Fibroblast of the aortic adventitia (primary cell): Measurements from ENCODE around the gene AGBL4. TPM values are rescaled to one million over a fixed set of nuclear protein-coding genes. Genes with fewer than 3 reads are reported as not detected.
A peak's percentile ranks its signal among the peaks of the same experiment; 100 is the strongest.

Source experiments
- DNase-seq: peaks from one replicate; pipeline ENCODE4 v3.0.0-alpha.2; 2010; ENCODE audit warnings: low read depth
- H3K4me3 ChIP-seq: 2 replicates; pipeline ENCODE4 v1.5.1; 2011; ENCODE audit warnings: low read depth, mild to moderate bottlenecking, control low read depth, low read length, moderate library complexity
- CTCF ChIP-seq: IDR thresholded peaks from 2 replicates; pipeline ENCODE4 v1.5.1; 2011; ENCODE audit warnings: mild to moderate bottlenecking, low read length, control low read depth, inconsistent platforms; ENCODE audit not compliant: insufficient read depth
- total RNA-seq: library from RNA; depleted of rRNA; stranded (reverse); fragments of >200 nt; gene quantifications from 2 replicates; pipeline ENCODE4 v1.2.3, GENCODE V29; 2012; ENCODE audit warnings: low replicate concordance

AGBL4 gene
- total RNA-seq, 1 donor = not detected

- TF ChIP-seq CTCF = no peak
- no peak for DNase-seq
- H3K4me3 ChIP-seq = no peak overlapping the region
These were observed 898.0 kb downstream of the AGBL4 start for GRCh38 chr1:49125746-49126145.

DNA sequence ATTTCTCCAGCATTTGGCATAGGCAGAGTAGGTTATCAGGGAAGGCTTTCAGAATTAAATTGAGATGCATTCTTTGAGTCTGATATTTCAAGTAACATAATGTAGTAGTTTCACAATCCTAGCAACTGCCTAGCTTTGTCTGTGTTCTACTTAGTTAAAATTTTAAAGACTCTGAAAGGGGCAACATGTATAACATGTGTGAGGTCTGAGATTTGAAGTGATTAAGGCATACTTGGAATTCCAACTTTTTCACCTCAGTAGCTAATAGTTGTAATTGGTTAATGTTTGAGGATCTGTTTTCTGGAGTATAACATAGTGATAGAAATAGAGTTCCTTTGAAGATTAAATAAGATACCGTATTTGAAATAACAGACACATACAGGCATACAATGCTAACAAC lies 911.8 kb downstream of the AGBL4 start:
- TF ChIP-seq CTCF = no peak
- no peak for DNase-seq
- no peak overlapping the region for H3K4me3 ChIP-seq

GRCh38 chr1:49106445-49106844 lies 917.3 kb downstream of the AGBL4 start:
- H3K4me3 ChIP-seq = no peak overlapping the region
- TF ChIP-seq CTCF = no peak
- no peak for DNase-seq

DNA sequence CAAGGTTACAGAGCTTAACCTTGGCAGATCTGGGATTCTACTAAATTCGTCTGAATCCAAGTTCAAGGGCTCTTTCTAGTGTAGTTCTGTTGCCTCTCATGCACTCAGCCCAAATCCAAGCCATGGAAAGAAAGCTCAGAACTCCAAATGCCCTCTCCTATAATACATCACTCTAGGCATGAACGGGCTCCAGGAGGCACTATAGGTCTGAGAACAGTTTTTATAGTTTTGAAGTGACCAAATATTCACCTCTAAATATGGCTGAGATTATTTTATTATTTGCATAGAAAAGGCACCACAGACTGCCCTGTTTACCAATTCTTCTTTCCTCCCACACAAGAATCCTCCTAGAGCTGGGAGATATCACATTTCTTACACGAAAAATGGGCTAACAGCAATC lies 919.2 kb downstream of the AGBL4 start:
- TF ChIP-seq CTCF = no peak
- DNase-seq = no peak
- H3K4me3 ChIP-seq = no peak overlapping the region

DNA sequence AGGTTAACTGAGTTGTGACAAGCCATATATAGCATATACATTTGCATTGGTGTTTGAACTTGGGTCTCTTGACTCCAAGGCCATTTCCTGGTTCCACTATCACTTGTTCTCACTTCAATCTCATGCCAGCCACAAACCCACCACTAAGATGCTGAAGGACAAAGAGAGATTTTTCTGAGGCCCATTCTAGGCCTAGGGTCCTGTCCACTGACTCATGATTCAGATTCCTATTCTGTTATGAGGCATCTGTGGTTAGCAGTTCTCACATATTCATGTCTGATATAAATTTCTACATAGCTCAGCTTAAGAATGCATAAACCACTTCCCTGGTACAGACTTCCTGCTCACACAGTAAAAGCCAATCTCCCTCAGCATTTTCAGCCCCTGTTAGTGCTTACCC lies 921.0 kb downstream of the AGBL4 start:
- no peak for TF ChIP-seq CTCF
- H3K4me3 ChIP-seq = no peak overlapping the region
- peak; percentile 12 for DNase-seq

- DNase-seq = no peak
- no peak for TF ChIP-seq CTCF
- H3K4me3 ChIP-seq = no peak overlapping the region
These were observed 924.9 kb downstream of the AGBL4 start for GRCh38 chr1:49098866-49099265.

GRCh38 chr1:49086327-49086726 lies 937.4 kb downstream of the AGBL4 start:
- TF ChIP-seq CTCF = no peak
- no peak for DNase-seq
- no peak overlapping the region for H3K4me3 ChIP-seq
